Stimulated activated naive CD4-positive, alpha-beta T cell treated with Interleukin-2 at 50 U/mL for 16 hours (primary cell): ENCODE results near the gene GALNT16.
"Not testable (repeated sequence)": the region's sequence is repeated elsewhere in the genome, so short reads cannot be mapped to it uniquely, and the experiment has no call there.

Experiments used
- DNase-seq: peaks from one replicate; lab custom pipeline; 2025; lab: John Stamatoyannopoulos, UW

Gene GALNT16

GRCh38 chr14:69260190-69260860 lies 367 bp downstream of the GALNT16 start:
- no peak for DNase-seq

- peak; percentile 12 for DNase-seq
Measured at GRCh38 chr14:69260861-69261564, 1.1 kb downstream of the GALNT16 start.

GRCh38 chr14:69261761-69262331 lies 1.9 kb downstream of the GALNT16 start:
- DNase-seq, result no peak

- no peak for DNase-seq
Measured at GRCh38 chr14:69262516-69262915, 2.6 kb downstream of the GALNT16 start.

- no peak for DNase-seq
Measured at GRCh38 chr14:69263364-69263763, 3.4 kb downstream of the GALNT16 start.

- DNase-seq, result no peak
Measured at GRCh38 chr14:69263771-69264170, 3.8 kb downstream of the GALNT16 start.

GRCh38 chr14:69266572-69267345 lies 6.8 kb downstream of the GALNT16 start:
- no peak for DNase-seq

GRCh38 chr14:69267492-69267891 lies 7.5 kb downstream of the GALNT16 start:
- no peak for DNase-seq

GRCh38 chr14:69268223-69268622 lies 8.3 kb downstream of the GALNT16 start:
- DNase-seq, result no peak

GRCh38 chr14:69268763-69269162 lies 8.8 kb downstream of the GALNT16 start:
- no peak for DNase-seq

GRCh38 chr14:69269381-69269780 lies 9.4 kb downstream of the GALNT16 start:
- DNase-seq, result no peak

- no peak for DNase-seq
Measured at GRCh38 chr14:69270097-69270496, 10.1 kb downstream of the GALNT16 start.

- no peak for DNase-seq
Measured at GRCh38 chr14:69270795-69271708, 11.1 kb downstream of the GALNT16 start.

- DNase-seq, result no peak
Measured at GRCh38 chr14:69274321-69274720, 14.4 kb downstream of the GALNT16 start.

- DNase-seq, result no peak
Measured at GRCh38 chr14:69275331-69275730, 15.4 kb downstream of the GALNT16 start.

GRCh38 chr14:69277356-69277755 lies 17.4 kb downstream of the GALNT16 start:
- DNase-seq, result not testable (repeated sequence)

- DNase-seq, result no peak
Measured at GRCh38 chr14:69280746-69281291, 20.9 kb downstream of the GALNT16 start.

GRCh38 chr14:69281450-69282169 lies 21.7 kb downstream of the GALNT16 start:
- DNase-seq, result no peak

- no peak for DNase-seq
Measured at GRCh38 chr14:69282448-69282847, 22.5 kb downstream of the GALNT16 start.

- DNase-seq, result no peak
Measured at GRCh38 chr14:69284170-69284569, 24.2 kb downstream of the GALNT16 start.
